Fibroblast of the conjunctiva (primary cell): Measurements from ENCODE around the gene ZNF428.
"Not testable (repeated sequence)": the region's sequence is repeated elsewhere in the genome, so short reads cannot be mapped to it uniquely, and the experiment has no call there.

Experiments used
- DNase-seq: peaks from one replicate; pipeline ENCODE4 v3.0.0-alpha.2; 2010; ENCODE audit warnings: low read depth

The ZNF428 gene, protein sequence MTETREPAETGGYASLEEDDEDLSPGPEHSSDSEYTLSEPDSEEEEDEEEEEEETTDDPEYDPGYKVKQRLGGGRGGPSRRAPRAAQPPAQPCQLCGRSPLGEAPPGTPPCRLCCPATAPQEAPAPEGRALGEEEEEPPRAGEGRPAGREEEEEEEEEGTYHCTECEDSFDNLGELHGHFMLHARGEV

DNA sequence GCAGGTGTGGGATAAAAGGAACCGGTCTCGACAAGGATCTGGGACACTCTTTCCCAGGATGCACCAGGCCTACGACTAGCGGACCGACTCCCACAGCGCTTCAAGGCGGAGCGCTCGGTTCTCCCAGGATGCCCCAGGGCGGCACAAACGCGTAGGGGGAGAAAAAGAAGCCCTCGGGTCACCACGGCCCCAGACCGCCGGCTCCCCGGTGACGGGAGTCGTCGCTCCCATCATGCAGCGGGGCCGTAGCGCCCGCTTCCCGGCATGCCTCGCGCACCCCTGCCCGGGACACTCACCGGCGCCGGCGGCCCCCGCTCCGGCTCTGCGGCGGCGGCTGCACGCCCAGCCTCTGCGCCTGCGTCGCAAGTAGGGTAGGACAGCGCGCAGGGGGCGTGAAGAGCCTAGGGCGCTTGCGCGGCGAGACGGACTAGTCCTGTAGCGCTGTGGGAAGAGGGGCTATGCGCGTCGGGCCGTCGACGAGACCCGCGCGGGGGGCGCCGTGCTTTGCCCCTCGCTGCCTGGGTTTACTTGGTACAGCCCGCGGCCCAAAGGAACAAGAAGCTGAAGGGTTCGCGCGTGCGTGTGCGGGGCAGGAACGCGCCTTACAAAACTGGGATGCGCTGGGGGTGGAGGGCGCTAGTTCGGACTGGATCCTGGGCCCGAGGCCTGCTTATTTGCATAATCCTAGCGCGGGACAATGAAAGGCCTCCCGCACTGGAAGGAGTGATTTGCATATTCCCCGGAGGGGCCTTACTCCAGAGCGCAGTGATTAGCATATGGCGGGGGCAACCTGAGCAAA is at the start of gene ZNF428:
TSS of gene ZNF428 (minus strand) at position 368 of the 799 bp plus-strand sequence. CDS start 5,325 bp downstream, outside the sequence.
- peak; percentile 78 for DNase-seq

DNA sequence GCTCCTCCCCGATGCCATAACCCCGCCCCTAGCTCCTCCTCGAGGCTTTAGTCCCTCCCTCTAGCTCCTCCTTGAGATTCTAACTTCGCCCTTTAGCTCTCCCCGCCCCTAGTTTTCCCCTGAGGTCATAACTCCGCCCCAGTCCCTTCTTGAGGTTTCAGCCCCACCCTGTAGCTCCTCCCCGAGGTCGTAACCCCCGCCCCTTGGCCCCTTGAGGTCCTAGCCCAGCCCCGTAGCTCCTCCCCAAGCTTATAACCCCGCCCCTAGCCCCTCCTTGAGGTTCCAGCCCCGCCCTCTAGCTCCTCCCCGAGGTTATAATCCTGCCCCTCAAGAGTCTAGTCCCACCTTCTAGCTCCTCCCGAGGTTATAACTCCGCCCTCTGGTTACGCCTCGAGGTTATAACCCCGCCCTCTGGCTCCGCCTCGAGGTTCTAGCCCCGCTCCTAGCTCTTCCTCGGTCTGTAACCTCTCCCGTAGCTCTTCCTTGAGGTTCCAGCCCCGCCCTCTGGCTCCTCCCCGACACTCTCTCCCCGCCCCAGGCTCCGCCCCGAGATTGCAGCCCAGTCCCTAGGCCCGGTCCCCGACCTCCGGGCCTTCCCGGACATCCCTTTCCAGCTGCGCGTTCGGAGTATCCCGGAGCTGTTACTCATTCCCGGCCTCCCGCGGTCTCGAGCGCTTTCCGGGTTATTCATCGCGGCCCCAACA is 49.1 kb upstream of the ZNF428 start:
- DNase-seq, result peak; percentile 100

DNA sequence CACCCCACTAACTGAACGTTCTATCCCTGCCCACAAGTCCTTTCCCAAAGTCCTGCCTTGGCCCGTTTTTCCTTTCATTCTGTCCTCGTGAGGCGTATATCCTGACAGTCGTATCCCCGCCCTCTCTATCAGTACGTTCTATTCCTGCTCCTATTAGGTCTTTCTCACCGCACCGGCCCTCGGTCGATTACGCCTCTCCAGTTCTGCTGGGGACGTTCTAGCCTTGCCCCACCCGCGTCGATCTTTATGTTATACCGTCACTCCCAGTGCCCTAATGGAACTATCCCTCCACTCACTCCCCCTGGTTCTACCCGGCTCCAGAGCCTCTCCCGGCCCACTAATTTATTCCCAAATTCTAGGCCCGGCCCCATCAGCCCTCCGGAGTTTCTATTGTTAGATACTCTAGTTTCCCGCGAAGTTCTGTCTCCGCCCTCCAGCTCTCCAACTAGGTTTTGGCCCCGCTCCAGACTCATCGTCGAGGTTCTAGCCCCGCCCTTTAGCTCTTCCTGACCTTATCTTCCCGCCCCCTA is 48.5 kb upstream of the ZNF428 start:
- DNase-seq, result no peak

DNA sequence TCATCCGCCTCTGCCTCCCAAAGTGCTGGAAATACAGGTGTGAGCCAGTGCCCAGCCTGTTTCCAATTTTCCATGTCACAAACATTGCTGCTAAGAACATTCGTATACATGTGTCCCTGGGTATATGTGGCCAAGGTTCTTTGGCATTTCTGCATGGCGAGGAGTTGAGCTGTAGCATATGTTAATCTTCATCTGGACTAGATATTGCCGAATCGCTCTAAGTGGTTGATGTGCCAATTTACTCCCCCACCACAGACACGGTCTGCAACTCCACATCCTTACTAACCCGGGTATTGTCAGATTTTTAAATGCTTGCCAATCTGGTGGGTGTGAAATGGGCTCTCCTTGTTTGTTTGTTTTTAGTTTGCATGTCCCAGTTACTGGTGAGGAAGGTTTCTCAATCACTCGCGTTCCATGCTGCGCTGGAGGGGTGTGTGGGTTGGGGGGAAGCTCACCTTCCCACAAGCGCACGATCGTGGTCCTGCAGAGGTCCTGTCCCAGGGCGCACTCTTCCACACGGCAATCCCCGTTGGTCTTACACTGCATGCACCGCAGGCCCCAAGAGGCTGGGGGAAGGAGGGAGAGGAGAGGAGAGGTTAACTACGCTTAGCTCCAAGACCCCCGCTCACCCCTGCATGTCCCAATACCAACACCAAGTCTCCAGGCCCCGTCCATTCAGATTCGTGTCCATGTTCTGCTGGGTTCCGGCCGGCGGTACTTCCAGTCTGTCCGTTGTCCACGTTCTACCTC is 47.9 kb upstream of the ZNF428 start:
- DNase-seq, result no peak

DNA sequence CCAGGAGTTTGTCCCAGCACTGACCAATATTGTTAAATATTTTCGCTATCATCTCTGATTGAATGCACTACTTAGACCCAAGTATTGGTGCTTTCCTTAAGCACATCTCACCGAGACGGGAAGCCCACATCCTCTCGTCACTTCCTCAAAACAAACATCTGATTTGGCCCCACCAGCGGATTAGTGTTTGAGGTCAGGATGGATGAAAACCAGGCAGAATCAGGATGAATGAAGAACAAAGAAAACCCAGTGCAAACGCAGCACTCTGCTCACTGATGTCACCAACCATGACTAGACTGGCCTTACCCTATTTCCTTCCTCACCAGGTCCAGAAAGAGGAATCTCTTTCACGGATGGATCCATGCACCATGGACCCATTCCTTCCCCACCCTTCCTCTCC is 44.6 kb upstream of the ZNF428 start:
- no peak for DNase-seq

DNA sequence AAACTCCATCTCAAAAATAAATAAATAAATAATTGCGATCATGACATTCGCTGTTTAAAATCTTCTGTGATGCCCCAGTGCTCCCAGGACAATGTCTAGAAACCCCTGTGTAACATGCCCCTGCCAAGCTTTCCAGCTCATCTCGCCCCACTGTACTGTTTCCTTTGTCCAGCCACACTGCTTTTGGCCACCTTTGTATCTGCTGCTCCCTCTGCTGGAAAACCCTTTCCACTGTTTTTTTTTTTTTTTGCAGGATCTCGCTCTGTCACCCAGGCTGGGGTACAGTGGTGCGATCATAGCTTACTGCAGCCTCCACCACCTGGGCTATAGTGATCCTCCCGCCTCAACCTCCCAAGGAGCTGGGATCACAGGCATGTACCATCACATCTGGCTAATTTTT is 43.1 kb upstream of the ZNF428 start:
- no peak for DNase-seq

DNA sequence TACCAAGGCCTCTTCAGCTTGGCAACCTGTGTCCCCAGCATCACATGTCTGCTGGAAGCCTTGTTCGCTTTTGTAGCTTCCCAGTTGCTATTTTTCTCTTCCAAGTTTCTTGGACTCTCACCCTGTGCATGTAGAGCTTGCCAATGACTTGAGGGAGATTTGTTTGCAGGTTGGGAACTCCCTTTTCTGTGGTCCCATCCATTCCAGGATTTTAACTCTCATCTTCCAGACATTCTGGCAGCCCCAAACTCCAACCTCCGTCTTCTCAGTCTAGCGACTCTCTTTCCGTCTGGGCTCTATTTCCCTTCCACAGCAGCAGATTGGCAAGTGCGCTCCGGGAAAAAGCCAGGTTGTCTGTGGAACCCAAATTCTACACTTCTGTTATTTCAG is 41.5 kb upstream of the ZNF428 start:
- DNase-seq, result no peak

DNA sequence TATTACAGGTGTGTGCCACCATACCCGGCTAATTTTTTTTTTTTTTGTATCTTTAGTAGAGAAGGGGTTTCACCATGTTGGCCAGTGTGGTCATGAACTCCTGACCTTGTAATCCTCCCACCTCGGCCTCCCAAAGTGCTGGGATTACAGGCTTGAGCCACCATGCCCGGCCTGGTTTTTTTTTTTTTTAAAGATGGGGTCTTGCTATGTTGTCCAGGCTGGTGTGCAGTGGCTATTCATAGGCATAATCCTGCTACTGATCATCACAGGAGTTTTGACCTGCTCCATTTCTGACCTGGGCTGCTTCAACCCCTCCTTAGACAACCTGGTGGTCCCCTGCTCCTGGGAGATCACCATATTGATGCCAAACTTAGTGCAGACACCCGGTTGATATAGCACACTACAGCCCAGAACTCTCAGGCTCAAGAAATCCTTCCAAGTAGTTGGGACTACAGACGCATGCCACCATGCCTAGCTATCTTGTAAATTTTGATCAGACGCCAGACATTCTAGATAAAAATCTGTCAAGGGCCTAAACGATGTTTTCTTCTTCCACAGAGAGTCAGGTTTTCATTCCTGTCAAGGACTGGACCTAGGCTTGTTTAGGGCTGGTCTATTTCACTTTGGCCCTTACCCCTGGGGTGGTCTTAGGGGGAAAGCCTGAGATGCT is 41.0 kb upstream of the ZNF428 start:
- DNase-seq, result no peak

DNA sequence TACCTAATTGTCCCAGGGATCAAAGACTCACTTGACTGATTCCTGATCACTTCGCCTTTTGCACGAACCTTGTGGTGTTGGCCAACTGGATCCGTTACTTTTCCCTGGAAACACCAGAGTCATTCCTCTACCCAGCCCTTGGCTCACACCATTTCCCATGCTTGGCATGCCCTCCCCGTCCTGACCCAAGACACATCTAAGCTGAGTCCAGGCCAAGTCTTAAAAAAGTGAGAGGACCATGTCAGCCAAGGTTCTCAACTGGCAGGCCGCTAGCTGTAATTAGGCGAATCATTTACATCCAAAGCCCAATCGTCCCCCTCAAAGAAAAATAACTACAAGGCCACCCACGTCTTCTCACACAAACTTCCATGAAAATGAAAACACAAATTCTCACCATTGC is 39.1 kb upstream of the ZNF428 start:
- no peak for DNase-seq

DNA sequence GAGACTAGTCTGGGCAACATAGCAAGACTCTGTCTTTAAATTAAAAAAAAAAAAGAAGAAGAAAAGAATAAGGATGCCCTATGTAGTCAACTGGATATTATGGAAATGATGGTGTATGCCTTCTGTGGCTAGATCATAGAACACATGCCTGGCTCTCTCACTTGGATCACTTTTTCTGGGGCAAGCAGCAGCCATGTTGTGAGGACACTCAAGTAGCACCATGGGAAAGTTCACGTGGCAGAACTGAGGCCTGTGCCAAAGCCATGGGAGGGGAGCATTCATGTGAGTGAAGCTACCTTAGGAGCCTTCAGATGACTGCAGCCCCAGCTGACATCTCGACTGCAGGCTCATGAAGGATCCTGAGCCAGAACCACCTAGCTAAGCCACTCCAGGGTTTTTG is 38.6 kb upstream of the ZNF428 start:
- DNase-seq, result no peak

DNA sequence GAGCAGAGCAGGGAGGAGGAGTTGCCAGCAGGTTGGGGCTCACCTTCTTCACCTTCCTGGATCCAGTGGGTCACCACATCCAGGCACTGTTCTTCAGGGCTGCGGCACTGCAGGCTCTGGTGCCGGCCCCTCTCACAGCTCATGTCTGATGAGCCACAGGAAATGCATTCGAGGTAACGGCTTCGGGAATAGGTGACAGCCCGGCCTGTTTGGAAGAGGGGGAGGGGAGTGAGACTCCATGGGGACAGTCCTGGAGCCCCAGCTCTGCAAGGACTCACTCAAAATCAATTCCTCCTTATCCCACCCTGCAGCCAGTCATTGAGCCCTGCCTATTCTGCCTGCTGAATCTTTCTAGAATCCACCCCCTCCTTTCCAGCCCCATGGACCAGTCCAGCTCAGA is 37.0 kb upstream of the ZNF428 start:
- DNase-seq, result no peak

DNA sequence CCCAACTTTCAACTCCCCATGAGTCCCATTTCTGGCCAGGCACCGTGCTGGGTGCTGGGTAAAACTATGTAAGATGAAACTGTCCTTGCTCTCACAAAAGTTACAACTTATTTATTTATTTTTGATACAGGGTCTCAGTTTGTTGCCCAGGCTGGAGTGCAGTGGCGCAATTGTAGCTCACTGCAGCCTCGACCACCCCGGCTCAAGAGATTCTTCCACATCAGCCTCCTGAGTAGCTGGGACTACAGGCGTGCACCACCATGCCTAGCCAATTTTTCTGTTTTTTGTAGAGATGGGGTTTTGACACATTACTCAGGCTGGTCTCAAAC is 33.1 kb upstream of the ZNF428 start:
- DNase-seq, result no peak

DNA sequence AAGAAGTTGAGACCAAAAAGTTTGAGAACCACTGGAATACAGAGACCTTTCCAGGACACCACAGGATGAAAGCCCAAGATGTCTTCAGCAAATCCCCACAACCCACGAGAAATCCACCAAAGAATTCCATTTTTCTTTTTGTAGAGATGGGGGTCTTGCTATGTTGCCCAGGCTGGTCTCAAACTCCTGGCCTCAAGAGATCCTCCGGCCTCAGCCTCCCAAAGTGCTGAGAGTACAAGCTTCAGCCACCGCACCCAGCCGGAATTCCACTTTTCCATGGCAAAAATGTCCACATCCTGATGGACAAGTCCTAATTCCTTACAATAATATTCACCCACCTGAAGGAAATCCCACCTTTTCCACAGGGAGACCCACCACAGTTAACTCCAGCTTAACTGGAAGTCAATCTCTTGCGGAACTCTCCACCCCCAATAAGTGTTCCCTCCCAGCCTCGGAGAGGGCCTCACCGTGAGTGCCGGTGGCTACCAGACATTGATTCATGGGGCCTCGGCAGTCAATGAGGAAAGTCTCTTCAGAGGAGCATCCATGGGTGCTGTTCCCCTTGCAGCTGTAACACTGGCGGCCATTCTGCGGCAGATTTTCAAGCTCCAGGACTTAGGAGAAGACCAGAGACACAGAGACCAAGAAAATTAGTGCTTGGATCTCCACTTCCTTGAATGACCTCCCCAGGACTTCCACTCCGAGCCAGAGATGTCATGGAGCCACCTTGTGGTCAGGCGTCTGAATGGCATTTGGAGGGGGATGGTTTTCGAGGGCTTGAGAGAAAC is 32.5 kb upstream of the ZNF428 start:
- peak; percentile 53 for DNase-seq

DNA sequence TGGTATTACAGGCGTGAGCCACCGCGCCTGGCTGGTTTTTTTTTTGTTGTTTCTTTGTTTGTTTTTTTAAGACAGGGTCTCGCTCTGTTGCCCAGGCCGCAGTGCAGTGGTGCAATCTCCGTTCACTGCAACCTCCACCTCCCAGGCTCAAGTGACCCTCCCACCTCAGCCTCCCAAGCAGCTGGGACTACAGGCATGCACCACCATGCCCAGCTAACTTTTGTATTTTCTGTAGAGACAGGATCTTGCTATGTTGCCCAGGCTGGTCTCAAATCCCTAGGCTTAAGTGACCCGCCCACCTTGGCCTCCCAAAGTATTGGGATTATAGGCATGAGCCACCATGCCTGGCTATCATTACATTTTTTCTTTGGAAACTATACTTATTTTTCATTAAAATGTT is 30.8 kb upstream of the ZNF428 start:
- not testable (repeated sequence) for DNase-seq

DNA sequence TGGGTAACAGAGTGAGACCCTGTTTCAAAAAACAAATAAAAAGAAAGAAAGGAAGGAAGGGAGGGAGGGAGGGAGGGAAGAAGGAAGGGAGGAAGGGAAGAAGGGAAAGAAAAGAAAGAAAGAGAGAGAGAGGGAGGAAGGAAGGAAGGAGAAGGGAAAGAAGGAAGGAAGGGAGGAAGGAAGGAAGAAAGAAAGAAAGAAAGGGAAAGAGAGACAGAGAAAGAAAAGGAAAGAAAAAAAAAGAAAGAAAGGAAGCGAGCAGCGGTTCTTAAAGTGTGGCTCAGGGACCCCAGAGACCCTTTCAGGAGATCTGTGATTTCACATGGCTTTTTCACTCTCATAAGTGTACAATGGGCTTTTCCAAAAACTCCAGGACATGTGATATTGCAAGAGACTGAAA is 30.1 kb upstream of the ZNF428 start:
- DNase-seq, result no peak

DNA sequence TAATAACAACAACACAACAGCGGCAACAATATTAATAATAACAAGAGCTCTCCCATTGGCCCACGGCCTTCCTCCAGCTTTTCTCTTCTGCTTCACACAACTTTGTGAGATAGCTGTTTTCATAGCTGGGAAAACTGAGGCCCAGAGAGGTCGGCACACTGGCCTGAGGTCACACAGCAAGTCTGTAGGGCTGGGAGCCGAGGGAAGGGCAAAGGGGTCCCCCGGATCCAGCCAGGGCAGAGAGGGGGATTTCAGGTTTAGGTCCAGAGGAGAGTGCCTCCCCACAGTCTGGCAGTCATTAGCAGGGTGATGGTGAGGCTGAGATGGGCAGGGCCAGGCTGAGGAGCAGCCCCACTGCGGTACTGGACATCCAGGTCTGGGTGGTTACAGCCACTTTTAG is 29.2 kb upstream of the ZNF428 start:
- DNase-seq, result no peak

DNA sequence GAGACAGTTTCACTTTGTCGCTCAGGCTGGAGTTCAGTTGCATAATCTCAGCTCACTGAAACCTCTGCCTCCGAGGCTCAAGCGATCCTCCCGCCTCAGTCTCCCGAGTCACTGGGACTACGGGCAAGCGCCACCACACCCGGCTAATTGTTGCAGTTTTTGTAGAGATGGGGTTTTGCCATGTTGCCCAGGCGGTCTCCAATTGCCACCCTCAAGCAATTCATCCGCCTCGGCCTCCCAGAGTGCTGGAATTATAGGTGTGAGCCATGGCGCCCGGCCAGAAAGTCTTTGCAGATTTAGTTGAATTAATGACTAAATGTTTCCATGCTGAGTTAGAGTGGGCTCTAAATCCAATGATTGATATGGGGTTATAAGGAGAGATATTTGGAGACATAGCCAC is 24.8 kb upstream of the ZNF428 start:
- DNase-seq, result no peak

DNA sequence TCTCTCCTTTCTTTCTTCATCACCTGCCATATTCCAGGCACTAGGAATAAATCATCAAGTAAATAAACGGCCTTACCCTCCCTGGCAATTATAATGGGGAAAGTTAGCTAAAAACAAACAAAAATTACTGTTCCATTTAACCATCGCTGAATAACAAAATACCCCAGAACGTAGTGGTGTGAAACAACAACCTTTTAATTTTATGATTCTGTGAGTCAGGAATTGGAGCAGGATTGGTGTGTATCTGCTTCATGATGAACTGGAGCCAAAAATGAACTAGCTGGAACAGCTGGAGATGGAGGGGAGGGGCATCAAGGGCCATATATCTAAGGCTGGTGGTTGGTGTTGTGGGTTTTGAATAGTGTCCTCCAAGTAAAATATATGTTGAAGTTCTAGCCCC is 23.9 kb upstream of the ZNF428 start:
- no peak for DNase-seq

DNA sequence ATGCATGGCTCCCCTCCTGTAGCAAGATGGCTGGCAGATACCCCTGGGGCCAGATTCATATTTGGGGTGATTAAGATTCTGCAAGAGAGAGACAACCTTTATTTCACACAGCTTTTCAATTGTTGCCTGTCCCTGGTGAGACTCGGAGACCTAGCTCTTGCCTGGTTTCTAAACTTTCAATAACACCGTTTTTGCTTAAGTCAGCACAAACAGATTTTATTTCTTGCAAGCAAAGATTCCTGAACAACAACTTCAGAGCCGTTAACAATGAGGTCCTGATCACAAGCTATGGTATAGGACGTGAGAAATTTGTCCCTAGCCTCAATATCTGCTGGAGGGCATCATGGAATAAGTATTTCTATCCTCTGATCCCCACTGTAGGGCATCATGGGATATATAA is 23.1 kb upstream of the ZNF428 start:
- DNase-seq, result no peak

DNA sequence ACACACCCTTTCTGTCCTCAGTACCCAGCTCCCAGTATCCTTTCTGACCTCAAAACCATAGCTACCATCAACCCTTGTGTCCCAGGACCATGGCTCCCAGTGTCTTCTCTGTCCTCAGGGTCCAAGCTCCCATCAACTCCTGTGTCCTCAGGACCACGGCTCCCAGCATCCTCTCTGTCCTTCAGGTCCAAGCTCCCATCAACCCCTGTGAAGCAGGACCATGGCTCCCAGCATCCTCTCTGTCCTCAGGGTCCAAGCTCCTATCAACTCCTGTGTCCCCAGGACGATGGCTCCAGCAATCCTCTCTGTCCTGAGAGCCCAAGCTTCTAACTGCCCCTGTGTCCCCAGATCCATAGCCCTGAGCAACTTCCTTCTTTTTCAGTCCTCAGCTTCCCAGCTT is 21.9 kb upstream of the ZNF428 start:
- DNase-seq, result no peak

DNA sequence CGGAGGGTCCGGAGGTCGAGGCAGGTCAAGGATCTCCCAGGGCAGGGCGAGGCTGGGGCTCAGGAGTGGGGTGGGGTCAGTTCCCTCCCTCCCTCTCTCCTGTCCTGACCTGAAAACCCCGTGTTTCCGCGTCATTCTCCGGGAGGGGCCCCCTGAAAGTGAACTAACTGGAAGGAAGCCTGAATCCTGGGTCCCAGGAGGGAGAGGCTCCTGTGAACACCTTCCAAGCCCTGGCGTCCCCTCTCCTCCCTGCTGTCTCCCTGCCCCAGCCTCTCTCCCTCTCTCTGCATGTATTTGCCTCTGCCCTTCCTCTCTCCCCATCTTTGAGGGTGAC is 21.0 kb upstream of the ZNF428 start:
- no peak for DNase-seq
